GM21381 (cell line): ENCODE data around the gene COL6A3.

ENCODE experiments used
- ATAC-seq: cut with Tn5 transposase; IDR thresholded peaks from one replicate; pipeline ENCODE4 v1.9.1; 2021; ENCODE audit warnings: mild to moderate bottlenecking, moderate library complexity; ENCODE audit not compliant: unreplicated experiment

The COL6A3 gene

GRCh38 chr2:237441605-237442274 is 27.8 kb upstream of the COL6A3 start:
- no peak for ATAC-seq

DNA sequence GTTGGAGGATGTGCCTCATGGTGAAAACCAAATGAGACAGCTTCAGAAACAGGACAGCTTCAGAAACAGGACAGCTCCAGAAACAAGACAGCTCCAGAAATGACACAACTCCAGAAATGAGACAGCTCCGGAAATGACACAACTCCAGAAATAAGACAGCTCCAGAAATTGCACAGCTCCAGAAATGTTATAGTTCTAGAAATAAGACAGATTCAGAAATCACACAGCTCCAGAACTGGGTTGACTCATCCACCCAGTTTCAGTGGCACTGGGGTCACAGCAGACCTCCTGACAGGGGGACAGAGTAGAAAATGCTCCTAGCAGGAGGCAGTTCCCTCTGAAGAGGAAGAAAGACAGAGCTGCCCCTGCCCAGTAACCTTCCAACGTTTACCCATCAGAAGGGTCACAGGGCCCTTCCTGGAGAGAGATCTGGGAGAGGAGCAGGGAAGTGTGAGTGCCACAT is 26.9 kb upstream of the COL6A3 start:
- no peak for ATAC-seq

GRCh38 chr2:237438080-237438940 is 24.3 kb upstream of the COL6A3 start:
- ATAC-seq, result no peak

DNA sequence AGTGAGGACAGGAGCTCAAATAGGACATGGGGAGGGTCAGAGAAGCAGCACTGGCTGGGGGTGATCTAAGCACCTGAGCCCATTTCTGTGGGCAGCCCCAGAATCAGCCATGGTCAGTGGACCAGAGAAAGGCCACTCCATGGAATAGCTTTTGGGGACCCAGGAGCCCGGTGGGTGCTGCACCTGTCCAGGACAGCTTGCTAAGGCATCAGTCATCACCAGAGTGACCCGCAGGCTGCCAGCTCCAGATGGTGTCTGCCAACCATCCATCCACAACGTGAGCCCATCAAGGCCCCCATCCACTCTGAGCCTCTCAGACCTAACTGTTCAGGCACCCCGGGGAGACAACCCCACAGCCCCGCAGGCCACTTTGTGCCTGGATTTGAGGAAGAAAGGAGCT is 23.6 kb upstream of the COL6A3 start:
- ATAC-seq, result no peak

- ATAC-seq, result no peak
These were observed 22.1 kb upstream of the COL6A3 start for GRCh38 chr2:237435844-237436587.

GRCh38 chr2:237434866-237435311 is 20.9 kb upstream of the COL6A3 start:
- no peak for ATAC-seq

DNA sequence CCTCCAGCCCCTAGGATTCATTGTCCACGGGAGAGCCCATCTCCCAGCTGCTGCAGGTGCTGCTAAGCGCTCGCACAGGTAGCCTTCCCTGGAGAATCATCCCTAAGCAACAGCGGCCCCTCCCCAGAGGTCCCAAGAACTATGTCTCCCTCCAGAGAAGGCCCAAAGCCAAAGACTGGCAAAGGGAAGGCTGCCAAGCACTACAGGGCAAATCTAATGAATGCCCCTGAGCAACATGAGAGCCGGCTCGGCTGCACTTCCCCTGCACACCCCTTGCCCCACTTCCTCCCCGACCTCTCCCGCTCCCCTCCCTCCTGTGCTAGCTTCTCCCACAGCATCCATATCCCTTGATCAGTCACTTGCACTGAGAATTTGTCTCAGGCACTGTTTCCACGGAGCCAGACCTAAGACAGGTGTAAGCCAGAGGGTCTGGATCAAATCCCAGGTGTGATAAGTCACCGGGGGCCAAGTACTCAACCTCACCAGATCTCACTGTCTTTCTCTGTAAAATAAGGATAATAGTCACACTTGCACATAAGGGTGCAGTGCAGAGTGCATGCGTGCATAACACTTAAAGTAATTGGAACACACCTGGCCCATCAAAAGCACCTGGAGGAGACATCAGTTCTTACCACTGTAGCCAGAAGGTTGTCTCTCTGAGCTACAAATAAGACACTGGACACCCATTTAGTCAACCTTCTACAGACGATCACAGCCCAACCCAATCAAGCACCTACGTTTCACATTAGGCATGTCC is 20.1 kb upstream of the COL6A3 start:
- no peak for ATAC-seq

DNA sequence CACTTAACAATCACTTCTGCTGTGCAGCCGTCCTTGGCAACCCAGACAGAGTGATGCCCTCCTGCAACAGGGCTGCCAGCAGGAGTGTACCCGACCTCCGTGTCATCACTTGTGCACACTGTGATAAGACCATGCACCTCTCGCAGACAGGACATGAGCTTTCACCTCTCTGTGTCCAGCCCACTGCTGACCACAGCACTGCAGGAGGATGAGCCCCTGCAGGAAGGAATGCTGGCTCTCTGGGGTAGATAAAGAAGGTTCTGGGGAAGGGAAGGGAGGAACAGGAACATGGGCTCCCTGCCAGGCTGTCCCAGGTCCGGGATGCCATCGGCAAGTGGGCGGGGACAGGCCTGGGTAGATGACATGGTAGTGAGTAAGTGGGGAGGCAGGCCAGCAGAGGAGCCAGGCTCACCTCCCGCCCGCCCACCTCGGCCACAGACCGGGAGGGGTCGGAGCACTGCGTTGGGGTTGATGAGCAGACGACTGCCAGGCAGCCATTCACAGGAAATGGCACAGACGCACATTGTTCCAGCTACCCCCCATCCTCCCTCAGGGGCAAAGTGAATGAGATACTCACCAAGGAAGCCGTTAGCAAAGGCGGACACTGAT is 18.6 kb upstream of the COL6A3 start:
- ATAC-seq, result no peak

GRCh38 chr2:237431837-237432236 is 17.9 kb upstream of the COL6A3 start:
- no peak for ATAC-seq

GRCh38 chr2:237431372-237431771 is 17.4 kb upstream of the COL6A3 start:
- no peak for ATAC-seq

GRCh38 chr2:237430861-237431260 is 16.9 kb upstream of the COL6A3 start:
- ATAC-seq, result no peak

DNA sequence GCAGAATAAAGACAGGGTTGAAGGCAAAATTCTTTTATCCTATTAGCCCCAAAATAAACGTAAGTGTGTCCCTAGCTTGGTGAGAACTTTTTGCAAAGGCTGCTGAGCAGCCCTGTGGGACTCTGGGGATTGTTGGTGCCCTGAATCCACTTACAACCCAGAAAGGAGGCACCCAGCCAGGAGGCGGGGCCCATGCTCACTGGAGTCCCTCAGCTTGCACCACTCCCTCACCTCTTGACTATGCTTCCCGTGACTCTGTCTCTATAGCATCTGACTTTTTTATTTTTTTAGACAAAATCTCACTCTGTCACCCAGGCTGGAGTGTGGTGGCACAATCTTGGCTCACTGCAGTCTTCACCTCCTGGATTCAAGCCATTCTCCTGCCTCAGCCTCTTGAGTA is 15.8 kb upstream of the COL6A3 start:
- ATAC-seq, result no peak

DNA sequence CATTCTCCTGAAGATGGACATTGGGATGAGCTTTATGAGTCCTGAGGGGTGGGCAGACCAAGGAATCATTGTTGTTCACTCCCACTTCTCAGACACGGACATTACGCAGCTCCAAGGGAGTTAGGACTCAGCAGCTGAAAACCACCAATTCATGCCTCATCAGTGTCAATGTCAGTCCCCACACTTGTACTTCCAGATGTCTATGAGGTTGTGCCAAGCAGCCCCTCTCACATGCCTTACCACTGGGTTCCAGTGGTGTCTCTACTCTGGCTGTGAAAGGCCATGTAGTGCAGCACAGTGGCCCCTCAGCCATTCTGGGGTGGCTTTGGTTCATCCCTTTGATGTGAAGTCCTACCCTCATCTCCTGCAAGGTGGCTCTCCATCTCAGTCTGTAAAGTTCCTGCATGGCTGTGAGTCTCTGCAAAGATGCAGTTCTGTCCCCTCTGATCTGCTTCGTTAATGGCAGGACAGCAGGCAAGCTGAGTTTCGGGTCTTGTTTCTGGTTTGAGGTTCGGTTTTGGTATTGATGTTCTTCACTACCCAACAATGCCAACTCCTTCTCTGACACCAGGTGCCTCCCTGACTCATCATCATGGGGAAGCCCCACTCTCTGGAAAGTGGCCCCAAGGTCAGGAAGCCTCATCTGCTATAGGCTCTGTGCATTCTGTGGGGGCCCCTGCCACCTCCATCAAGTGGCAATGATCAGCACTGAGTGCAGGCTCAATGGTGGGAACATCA is 14.0 kb upstream of the COL6A3 start:
- ATAC-seq, result no peak

GRCh38 chr2:237426517-237426916 is 12.6 kb upstream of the COL6A3 start:
- no peak for ATAC-seq

GRCh38 chr2:237425320-237425719 is 11.4 kb upstream of the COL6A3 start:
- no peak for ATAC-seq

DNA sequence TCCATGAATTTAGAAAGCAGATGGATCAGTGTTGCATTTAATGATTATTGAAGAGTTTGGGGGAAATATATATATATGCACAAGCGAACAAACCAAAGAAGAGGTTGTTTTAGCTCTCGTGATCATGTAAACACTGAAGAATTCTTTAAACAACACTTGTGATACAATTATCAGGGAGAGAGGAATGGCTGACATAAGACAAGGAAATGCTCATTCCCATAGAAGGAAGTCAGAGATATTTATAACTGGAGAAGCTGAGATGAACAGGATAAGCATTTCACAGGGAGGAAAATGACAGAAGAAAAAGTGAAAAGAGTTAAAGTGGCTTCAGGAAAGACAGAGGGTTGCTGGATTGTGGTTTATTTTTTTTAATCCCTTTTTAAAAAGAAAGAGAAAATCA is 10.6 kb upstream of the COL6A3 start:
- ATAC-seq, result no peak

DNA sequence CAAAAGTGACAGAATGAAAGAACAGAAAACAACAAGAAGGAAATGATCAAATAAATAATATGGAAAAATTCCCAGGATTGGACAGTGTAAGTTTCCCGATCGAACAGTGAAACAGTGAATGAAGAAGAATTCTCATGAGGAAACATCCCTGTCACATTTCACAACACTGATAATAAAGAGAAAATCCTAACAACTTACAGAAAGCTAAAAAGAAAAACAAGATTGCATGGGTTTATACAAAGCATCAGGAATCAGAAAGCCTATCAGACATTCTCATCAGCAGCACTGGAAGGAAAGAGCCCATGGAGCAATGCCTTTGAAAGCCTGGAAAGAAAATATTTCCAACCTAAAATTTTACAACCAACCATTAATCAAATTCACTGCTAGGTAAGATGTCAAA is 9.9 kb upstream of the COL6A3 start:
- ATAC-seq, result no peak

- no peak for ATAC-seq
These were observed 8.3 kb upstream of the COL6A3 start for GRCh38 chr2:237422309-237422708.

DNA sequence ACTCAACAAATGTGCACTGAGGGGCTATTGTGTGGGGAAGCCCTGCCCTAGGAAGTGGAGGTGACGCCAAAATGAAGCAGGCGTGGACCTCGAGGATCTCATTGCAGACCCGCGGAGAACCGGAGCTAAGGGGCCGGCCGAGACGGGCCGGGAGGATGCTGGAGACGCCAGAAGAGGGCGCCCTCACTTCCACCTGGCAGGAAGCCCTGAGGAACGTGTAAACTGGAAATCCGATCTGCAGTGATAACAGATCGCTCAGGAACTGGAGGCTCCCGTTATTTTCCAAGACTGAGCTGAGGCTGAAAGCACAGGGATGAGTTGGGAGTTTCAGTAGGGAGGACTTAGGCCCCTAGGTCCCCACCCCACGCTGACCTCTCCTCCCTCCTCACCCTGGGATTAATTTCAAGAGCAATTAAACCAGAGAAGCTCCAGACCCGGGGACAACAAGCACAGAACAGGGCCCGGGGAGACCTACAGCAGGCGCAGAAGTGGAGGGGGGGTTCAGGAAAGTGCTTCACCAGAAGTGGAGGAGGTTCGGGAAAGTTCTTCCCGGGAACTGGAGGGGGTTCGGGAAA is 7.7 kb upstream of the COL6A3 start:
- no peak for ATAC-seq
